NAMALWA (cell line): ENCODE results near the gene KCNQ5.

ENCODE experiments used
- DNase-seq: peaks from one replicate; pipeline ENCODE4 v3.0.0-alpha.2; 2015; ENCODE audit warnings: low spot score

The KCNQ5 gene

DNA sequence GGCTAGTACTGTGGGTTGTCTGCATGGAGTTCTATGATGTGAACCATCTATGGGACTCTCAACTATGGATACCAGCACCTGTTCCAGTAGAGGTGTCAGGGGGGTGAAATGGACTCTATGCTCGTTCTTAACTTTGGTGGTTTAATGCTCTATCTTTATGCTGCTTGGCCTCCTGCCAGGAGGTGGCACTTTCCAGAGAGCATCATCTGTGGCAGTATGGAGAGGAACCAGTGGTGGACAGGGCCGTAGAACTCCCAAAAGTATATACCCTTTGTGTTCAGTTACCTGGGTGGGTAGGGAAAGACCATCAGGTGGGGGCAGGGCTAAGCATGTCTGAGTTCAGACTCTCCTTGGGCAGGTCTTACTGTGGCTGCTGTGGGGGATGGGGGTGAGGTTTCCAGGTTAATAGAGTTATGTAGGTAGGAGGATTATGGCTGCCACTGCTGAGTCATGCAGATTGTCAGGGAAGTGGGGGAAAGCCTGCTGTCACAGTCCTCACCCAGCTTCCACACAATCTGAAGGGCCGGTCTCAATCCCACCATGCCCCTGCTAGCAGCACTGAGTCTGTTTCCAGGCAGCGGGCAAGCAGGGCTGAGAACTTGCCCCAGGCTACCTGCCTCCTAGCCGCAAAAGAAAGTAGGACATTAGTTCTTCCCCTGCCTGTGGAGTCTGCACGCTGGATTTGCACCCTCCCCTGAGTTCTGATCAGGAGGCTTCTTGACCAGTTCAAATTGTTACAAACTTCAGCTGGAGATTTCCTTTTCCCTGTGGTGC, 284.0 kb downstream of the KCNQ5 start:
- DNase-seq, result no peak

DNA sequence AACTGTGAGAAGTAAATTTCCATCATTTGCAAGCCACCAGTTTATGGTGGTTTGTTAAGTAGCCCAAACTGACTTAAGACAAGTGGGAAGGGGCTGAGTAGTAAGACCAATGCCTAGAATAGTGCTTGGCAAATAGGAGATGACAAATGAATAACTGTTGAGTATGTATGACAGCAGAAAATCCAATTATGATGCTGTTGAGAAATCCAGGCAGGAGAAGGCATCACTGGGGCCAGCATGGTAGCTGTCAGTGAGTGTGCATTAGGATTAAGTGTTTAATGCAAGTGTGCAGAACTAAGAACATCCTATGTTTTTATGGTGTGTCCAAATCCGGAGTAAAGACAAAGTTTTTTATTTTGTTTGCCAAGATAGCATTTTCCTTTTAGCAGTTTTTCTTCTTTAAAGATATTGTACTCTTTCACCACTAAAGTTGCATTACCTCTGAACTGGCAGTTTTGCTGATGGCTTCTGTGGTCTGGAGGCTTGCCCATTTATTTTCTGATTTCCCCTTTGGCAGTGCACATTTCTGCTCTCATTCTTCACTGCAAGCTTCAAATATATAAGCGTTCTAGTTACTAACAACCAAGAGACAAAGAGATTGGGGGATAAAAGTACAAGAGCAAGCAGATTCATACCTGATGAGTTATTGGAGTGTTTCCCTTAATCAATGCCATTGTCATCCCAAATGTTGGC, 289.7 kb downstream of the KCNQ5 start:
- DNase-seq, result no peak

DNA sequence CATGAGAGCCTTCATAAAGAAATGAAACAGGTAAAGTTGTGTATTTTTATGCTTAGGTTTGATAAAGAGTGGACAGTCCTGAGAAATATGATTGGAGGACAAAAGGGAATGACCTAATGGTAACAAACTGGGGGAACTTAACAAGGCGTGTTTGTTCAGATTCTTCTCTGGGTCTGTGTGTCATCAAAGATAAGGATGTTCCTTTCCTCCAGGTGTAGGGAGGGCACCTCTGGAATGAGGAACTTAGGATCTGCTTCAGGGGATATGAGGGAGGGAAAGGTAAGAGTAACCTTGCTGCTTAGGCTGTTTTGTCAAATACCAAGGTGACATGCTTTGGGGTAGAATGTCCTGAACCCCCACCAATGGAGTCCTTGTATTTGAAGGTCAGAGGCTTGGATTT, 291.9 kb downstream of the KCNQ5 start:
- DNase-seq, result no peak

DNA sequence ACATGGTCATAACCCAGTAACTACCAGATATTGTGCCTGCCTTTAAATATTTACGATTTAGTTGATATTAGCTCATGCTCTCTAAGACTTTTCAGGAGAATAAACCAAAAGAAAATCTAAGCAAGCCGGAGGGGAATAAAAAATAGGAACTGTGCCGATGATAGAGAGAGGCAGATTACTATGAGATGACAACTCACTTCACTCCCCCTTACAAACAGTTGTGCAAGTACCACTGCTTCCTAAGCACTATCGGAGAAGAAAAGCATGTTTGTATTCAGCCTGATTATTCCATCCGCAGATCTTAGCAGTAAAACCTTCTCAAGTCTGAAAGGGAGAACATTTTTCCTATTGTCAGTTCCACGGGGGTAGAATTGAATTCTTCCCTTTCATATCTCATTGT, 294.4 kb downstream of the KCNQ5 start:
- DNase-seq, result no peak

DNA sequence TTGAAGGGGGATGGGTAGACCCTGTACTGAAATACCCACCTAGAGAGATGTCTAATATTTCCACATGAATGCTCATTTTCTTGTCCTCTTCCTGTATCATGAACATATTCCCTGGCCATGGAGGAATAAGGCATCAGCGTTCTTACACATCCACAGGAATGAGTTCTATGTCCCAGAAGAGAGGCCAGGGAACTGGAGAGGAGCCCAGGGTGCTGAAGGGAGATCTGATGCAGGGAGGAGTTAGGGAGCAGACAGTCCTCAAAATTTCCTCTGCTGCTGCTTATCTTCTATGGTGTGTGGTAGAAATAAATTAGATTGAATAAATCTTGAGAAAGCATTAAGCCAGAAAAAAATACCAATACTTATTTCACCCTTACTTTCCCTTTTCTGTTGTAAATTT, 295.0 kb downstream of the KCNQ5 start:
- DNase-seq, result no peak

DNA sequence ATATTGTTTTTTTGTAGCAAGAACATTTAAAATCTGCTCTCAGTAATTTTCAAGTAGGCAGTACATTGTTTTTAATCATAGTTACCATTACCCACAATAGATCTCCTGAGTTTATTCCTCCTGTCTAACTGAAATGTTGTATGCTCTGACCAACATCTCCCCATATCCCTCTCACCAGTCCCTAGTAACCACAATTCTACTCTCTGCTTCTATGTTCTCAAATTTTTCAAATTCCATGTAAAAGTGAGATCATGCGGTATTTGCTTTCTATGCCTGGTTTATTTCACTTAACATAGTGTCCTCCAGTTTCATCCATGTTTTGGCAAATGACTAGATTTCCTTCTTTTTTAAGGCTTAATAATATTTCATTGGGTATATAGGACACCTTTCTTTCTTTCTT, 300.5 kb downstream of the KCNQ5 start:
- DNase-seq, result no peak

DNA sequence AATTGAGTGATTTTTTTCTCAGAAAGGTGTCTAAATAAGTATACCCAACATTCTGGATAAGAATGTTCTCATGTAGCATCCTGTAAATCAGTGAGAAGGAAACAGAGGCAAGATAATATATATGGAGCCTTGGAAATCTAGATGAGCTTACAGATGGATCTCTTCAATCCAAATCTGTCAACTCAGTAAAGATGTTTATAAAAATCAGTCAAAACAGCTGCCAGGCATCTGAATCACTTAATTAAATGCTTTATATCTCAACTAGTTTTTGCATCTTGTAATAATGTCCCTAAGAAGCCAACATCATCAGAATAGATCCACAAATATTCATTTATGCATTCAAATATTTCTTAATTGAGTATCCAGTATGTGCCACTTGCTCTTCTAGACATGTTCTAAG, 303.3 kb downstream of the KCNQ5 start:
- no peak for DNase-seq

DNA sequence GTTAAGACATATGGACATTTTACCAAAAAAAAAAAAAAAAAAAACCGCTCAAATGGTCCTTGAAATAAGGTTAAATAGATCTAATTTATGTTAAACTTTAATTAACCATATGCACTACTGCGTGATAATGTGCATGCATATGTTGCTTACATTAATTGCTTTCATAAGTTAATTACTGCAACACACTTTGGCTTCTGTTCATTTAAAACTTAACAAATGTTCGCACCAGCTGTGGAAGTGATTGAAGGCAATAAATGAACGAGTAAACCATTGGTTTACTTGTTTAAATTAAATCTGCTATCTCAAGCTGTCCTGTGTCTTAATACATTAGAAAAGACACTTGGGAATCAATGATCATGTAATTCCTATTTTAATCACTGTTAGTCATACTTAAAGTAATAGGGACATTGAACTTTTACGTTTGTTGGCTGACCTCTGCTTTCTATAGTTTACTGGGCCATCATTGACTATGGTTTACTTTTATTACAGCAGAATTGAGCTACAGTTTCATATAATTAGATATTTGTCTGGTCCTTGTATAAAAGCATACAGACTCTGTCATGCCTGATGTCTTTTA, 308.8 kb downstream of the KCNQ5 start:
- DNase-seq, result no peak

DNA sequence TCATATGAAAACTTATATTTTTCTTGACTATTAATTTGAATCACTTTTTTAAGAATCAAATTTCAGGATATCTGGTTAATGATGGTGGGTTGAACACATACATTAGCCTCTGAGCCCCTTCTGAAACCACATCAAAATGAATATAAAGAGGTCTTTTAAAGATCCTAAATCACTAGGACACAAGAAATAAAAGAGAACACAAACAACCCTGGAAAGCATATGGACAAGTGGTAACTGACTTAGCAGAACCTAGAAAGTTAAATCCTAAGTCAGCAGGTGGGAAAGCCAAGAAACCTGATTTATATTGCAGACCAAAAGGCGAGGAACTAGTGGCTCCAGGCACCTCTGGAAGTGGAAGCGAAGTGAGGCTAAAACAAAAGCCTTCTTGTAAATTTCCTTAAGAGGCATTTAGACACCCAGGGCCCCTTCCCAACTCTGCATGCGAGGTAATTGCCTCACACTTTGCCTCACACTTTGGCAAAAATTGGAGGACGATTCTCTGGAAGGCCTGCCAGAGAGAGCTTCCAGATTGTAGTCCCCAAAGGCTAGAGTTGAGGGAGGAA, 309.5 kb downstream of the KCNQ5 start:
- no peak for DNase-seq

DNA sequence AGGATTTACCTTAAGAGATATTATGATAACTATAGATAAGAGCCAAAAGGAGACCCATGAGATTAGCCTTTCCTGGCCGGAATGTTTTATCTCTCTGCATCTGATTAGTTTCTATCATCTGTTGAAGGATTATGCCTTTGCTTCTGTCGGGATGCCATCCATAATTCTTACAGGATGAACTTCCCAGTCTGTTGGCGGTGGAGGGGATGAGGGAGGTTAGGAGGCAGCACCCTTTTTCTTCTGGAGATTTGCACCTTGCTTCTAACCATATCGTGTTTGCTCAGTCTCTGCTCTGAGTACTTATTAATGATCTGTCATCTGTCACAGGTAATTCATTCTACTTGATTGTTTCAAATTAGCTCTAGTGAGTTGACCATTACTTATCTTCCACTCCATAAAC, 311.4 kb downstream of the KCNQ5 start:
- DNase-seq, result no peak

DNA sequence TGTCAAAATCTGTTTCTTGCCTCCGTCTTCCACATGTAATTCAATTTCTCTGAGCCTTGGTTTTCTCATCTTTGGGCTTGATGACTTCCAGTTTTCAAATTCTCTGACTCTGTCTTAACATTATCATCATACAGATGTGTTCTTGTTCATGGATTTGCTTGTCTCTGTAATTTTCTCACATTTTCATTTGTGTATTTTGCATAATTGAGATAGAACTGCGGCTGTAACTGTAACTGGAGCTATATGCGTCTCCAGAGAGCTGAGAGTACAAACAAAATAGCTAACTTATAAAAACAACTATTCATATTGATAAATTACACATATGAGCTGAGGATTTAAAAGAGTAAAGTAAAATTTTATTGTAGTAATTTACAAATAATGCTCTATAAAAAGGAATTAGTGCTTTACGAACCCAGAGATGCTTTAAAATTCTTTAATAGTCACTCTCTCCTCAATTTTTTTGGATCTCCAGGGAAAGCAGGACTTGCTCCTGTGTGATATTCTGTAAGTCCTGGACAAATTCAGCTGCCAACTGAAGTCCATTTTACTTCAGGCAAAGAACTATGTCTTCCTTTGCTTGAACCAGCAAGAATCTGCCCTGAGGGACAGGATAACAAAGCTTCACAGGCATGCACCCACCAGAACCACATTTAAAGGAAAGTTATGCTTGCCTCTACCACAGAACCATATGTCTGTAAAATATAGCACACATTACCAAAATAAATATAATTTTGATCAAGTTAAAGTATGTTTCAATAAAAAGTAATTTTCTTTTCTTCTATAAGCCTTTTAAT, 315.1 kb downstream of the KCNQ5 start:
- no peak for DNase-seq

DNA sequence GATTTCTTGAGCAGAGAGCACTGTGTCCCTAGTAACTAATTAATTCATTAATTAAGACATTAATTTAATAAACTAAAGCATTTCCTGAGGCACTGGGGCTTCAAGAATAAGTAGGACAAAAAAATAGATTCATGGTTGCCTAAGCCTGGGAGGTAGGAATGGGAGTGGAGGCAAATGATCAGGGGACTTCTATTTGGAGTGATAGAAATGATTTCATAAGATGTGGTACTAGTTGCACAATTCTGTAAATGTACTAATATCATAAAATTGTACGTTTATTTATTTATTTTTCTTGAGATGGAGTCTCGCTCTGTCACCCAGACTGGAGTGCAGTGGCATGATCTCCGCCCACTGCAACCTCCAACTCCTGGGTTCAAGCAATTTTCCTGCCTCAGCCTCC, 316.2 kb downstream of the KCNQ5 start:
- no peak for DNase-seq

DNA sequence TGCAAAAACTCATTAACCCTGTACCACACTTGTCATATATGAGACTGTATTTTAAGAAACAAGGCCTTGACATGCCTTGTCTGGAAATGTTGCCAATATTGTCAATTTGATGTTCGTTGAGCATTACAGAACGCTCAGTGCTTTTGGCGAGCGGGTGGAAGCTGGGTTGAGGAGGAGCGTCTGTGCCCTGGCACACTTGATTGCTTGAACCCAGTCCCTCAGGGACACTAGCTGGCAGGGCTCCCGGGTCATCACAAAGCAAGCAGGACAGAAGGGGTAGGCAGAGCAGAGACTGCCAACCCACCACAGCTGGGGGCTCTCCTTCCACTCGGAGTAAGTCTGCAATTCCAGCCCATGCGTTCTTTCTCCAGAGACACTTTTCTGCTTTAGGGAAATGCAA, 317.1 kb downstream of the KCNQ5 start:
- no peak for DNase-seq

DNA sequence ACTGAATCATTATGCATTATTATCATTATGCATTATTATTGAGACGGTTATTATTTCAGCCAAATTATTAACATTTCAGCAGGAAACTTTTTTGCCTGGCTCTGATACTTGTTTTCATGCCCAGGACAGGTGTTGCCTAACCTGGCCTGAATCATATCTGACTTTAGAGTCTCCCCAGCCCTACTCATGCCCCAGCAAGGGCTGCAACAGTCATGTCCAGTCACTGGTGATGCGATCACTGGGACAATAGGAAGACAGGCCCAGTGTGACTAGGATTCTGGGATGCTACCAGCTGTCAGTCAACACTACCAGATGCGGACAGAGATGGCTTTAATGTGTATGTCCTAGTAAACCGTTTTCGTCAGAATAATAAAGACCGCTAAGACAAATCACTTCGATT, 318.4 kb downstream of the KCNQ5 start:
- DNase-seq, result no peak

DNA sequence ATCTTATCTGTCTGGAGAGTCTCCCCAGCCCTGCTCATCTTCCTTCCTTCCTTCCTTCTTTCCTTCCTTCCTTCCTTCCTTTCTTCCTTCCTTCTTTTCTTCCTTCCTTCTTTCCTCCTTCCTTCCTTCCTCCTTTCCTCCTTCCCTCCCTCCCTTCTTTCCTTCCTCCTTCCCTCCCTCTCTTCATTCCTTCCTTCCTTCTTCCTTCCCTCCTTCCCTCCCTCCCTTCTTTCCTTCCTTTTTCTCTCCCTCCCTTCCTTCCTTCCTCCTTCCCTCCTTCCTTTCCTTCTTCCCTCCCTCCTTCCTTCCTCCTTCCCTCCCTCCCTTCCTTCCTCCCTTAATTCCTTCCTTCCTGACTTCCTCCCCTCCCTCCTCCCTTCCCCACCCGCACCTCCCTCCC, 319.4 kb downstream of the KCNQ5 start:
- no peak for DNase-seq

DNA sequence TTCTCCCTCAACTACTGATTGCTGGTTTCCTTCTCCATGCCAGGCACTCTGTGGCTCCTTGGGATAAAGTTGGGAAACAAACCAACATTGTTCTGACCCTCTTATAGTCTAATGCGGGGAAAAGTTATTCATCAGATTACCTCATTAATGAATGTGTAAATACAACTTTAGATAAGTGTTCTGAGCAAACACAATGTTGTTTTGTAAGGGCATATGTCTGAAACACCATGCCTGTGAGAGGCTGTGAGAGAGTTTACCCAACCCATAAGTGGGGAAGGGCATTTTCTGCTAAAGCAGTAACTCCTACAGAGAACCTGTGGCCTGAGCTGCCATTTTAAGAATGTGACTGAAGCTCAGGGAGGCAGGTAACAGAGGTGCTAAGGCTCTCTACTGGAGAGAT, 319.9 kb downstream of the KCNQ5 start:
- DNase-seq, result no peak

DNA sequence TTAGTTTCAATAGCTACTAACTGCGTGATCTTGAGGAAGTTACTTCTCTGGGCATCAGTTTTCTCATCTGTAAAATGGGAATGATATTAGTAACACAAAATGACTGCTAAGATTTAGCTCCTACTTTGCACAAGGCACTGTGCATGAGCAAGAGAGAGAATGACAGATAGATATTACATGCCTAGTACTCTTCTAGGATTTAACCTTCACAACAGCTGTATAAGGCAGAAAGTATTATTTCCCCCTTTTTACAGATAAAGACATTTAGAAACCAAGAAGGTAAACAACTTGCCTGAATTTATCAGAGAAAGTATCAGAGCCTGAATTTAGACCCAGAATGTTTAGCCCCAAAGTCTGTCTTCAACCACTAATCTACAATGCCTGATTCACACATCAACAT, 321.8 kb downstream of the KCNQ5 start:
- DNase-seq, result no peak

DNA sequence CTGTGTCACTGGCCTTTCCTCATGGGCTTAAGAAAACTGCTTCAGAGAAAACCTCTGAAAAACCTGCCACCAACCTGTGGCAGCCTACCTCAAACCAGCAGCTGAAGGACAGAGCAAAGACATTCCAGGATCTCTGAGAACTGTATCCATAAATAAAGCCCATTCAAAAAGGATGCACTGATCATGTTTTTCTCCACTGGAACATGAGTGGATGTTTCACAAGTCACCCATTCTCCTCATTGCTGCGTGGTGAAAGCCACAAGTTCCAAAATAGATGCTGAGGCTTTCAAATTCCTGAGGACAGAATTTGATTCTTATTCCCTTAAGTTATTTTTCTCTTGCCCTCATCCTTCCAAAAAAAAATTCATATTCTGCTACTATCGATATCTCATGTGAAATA, 322.8 kb downstream of the KCNQ5 start:
- no peak for DNase-seq

DNA sequence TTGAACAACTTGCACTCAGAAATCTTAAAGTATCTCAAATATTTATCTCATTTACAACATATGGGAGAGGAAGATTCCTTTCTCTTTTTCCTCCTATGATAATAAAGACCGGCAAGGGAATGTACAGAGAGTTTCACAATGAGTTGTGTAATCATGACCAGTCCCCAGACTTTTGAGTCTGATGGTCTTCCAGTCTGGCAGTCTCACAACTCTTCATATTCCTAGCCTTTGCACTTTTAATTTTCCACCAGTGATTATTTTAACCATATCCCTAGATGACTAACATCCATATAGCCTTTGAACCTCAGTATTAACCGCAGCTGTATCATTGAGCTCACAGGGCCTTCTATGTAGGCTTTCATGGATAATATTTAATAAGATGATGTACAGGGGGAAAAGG, 324.9 kb downstream of the KCNQ5 start:
- DNase-seq, result no peak

DNA sequence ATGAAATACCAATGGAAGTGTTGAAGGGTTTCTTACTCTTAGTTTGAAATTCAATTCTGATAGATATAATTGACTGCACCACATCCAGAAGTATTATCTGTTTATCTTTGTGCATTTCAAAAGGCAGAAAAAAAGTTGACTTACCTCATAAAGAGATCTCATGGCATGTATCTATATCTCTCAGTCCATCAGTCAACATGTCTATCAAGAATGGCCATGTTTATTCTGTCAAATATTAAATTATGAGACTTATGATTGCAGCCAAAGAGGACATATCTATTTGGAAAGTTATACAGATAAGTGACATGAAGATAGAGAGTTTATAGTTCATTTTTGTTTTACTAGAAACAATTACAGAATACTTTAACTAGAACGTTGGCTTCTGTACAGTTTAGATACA, 325.7 kb downstream of the KCNQ5 start:
- DNase-seq, result no peak

DNA sequence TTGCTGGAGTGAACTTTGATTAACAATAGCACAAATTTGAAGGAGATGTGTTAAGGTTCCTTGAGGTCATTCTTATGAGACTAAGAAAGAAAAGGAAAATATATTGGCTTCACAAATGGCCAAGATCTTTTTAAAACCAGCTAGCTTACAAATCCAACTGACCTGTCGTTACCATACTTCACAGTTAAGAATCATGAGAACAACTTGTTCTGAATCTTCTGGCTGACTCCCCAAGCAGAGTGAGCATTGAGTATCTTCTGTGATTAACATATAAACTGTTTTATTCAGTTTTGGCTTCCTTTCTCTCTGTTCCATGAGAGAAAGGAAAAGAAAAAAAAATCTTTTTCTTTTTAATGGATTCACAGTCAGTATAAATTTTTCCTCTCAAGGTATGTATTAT, 326.3 kb downstream of the KCNQ5 start:
- no peak for DNase-seq

DNA sequence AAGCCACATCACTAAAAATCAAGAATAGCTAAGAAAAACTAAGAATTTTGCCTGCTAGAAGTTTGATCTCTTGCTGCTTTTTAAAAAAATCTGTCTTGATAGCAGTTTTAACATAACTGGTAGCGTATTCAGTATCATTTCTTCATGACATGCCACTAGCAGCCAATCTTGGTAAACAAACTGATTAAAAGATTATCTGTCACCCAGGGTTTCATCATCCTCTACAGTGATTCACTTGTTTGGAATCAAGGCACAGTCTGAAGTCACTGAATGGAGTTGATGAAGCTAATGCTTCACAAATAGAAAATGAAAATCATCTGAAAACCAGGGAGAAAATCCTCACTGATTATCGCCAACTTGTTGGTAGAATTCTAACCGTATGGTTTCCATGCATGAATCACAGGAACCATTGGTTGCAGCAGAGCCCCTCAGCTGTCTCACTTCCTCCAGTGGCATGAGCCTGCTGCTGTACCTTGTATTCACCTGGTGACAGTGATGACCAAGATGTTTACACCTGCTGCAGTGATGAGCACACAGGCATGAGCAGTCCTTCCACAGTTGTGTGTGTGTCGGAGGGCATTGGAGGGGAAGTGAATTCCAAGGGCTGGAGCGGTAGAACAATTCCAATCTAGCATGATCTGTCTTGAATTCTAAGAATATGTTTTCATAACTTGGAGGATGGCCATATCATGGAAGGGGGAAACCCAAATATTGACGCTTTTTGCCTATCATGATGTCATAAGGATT, 328.4 kb downstream of the KCNQ5 start:
- DNase-seq, result no peak
